HCT116 (cell line): ENCODE results near the gene ZBTB16. TPM values are rescaled to one million over a fixed set of nuclear protein-coding genes. Genes with fewer than 3 reads are reported as not detected.

Experiments
- ATAC-seq: fragments of 200-7000 bp; cut with Tn5 transposase; 2 replicates; pipeline ENCODE4 v1.9.1; 2020; ENCODE audit warnings: mild to moderate bottlenecking, moderate library complexity
- BruUV-seq: library from RNA; stranded (reverse); fragments of 400-500 nt; replicated peaks from 2 replicates; lab custom pipeline; 2021; lab: Mats Ljungman, UMichigan
- CTCF ChIA-PET: fragments of 300-600 bp; sonication (Branson Sonifier 250); formaldehyde crosslinking; loops from one replicate; lab custom pipeline; 2021; ENCODE audit warnings: antibody characterized with exemption; lab: Charles Lee
- POLR2A ChIA-PET: fragments of 300-600, 350-600 bp; sonication (Branson Sonifier 250); formaldehyde crosslinking; loops from one replicate; lab custom pipeline; 2021; ENCODE audit warnings: antibody characterized with exemption; lab: Charles Lee
- RAD21 ChIA-PET, 2 experiments: fragments of 300-600 bp; sonication (Branson Sonifier 250); formaldehyde crosslinking; loops; one replicate each; lab custom pipeline; 2023; ENCODE audit warnings: low total read pairs in 2 of 2; ENCODE audit not compliant: uncharacterized antibody in 2 of 2, unreplicated experiment in 2 of 2, low non-redundant PET in 1 of 2; lab: Charles Lee
- DNase-seq: peaks from one replicate; pipeline ENCODE4 v3.0.0-alpha.2; 2010; ENCODE audit warnings: low read depth, low spot score
- H2AFZ ChIP-seq: fragments of 200-600 bp; shearing (Covaris generic), sonication (generic); 2 replicates; pipeline ENCODE4 v1.6.1; 2017; ENCODE audit warnings: low read depth, mixed run types, mixed read lengths, antibody characterized with exemption, low read length; ENCODE audit not compliant: poor library complexity, severe bottlenecking
- H3K27ac ChIP-seq: 2 replicates; pipeline ENCODE4 v1.5.1; 2012; ENCODE audit warnings: low read depth, low read length
- H3K27me3 ChIP-seq: fragments of 200-600 bp; sonication (generic); 2 replicates; pipeline ENCODE4 v1.6.1; 2016; ENCODE audit warnings: mixed run types, low read length, mixed read lengths; ENCODE audit not compliant: insufficient read depth
- H3K36me3 ChIP-seq, 2 experiments: fragments of 200-500 bp in 1 of 2; fragments of 200-600 bp in 1 of 2; sonication (Bioruptor generic) in 1 of 2; sonication (generic) in 1 of 2; 2 replicates each; pipeline versions ENCODE4 v1.5.1 to v1.6.1; 2014 to 2016; ENCODE audit warnings: low read length in 2 of 2, inconsistent platforms in 1 of 2, mixed read lengths in 1 of 2, mixed run types in 1 of 2; ENCODE audit not compliant: insufficient read depth in 2 of 2, control insufficient read depth in 1 of 2
- H3K4me1 ChIP-seq, 2 experiments: fragments of 200-600 bp in 1 of 2; sonication (generic) in 1 of 2; 2 replicates each; pipeline versions ENCODE4 v1.5.1 to v1.6.1; 2012 to 2017; ENCODE audit warnings: low read length in 2 of 2, inconsistent platforms in 1 of 2, mild to moderate bottlenecking in 1 of 2, mixed read lengths in 1 of 2, mixed run types in 1 of 2, moderate library complexity in 1 of 2; ENCODE audit not compliant: insufficient read depth in 2 of 2, control insufficient read depth in 1 of 2
- H3K4me2 ChIP-seq: fragments of 200-600 bp; sonication (generic); 2 replicates; pipeline ENCODE4 v1.6.1; 2017; ENCODE audit warnings: mixed run types, low read length, mixed read lengths
- H3K4me3 ChIP-seq, 2 experiments: fragments of 200-600 bp in 1 of 2; sonication (generic) in 1 of 2; replicated peaks in 1 of 2; 2 replicates each; pipeline ENCODE4 v1.5.1; 2011 to 2016; ENCODE audit warnings: low read length in 2 of 2, control low read depth in 1 of 2, low read depth in 1 of 2, mild to moderate bottlenecking in 1 of 2, mixed read lengths in 1 of 2, mixed run types in 1 of 2
- H3K79me2 ChIP-seq: fragments of 200-600 bp; sonication (generic); 2 replicates; pipeline ENCODE4 v1.6.1; 2017; ENCODE audit warnings: mild to moderate bottlenecking, mixed run types, low read length, moderate library complexity, mixed read lengths; ENCODE audit not compliant: insufficient read depth
- H3K9ac ChIP-seq: fragments of 200-600 bp; sonication (generic); 2 replicates; pipeline ENCODE4 v1.6.1; 2016; ENCODE audit warnings: low read length, mixed read lengths
- H3K9me2 ChIP-seq: fragments of 200-600 bp; sonication (generic), shearing (Covaris generic); 2 replicates; pipeline ENCODE4 v1.6.1; 2017; ENCODE audit warnings: mixed run types, mild to moderate bottlenecking, moderate library complexity; ENCODE audit not compliant: insufficient read depth
- H3K9me3 ChIP-seq, 2 experiments: fragments of 200-500 bp in 1 of 2; fragments of 200-600 bp in 1 of 2; sonication (Bioruptor generic) in 1 of 2; sonication (generic) in 1 of 2; 2 replicates each; pipeline ENCODE4 v1.6.1; 2014 to 2017; ENCODE audit warnings: low read length in 2 of 2, mixed read lengths in 2 of 2, inconsistent platforms in 1 of 2, low read depth in 1 of 2, mild to moderate bottlenecking in 1 of 2, mixed run types in 1 of 2, moderate library complexity in 1 of 2; ENCODE audit not compliant: control insufficient read depth in 1 of 2, insufficient read depth in 1 of 2
- H4K20me1 ChIP-seq: fragments of 200-600 bp; sonication (generic), shearing (Covaris generic); 2 replicates; pipeline ENCODE4 v1.6.1; 2017; ENCODE audit warnings: mixed run types, mild to moderate bottlenecking, moderate library complexity; ENCODE audit not compliant: insufficient read depth
- CBX3 ChIP-seq: IDR thresholded peaks from 2 replicates; pipeline ENCODE4 v1.6.1; 2012; ENCODE audit warnings: low read depth
- CEBPB ChIP-seq: IDR thresholded peaks from 2 replicates; pipeline ENCODE4 v1.6.1; 2012; ENCODE audit warnings: low read depth
- CTCF ChIP-seq, 3 experiments: fragments of 200-600 bp in 1 of 3; sonication (generic) in 1 of 3; IDR thresholded peaks in 2 of 3; conservative IDR thresholded peaks in 1 of 3; 2 replicates each; pipeline ENCODE4 v1.5.1; 2012 to 2017; ENCODE audit warnings: low read depth in 2 of 3, low read length in 2 of 3, antibody characterized with exemption in 1 of 3, borderline replicate concordance in 1 of 3, control low read depth in 1 of 3, mild to moderate bottlenecking in 1 of 3, mixed read lengths in 1 of 3, mixed run types in 1 of 3, moderate library complexity in 1 of 3; ENCODE audit not compliant: insufficient read depth in 1 of 3
- EGR1 ChIP-seq: IDR thresholded peaks from 2 replicates; pipeline ENCODE4 v1.6.1; 2012; ENCODE audit warnings: low read depth
- ELF1 ChIP-seq: IDR thresholded peaks from 2 replicates; pipeline ENCODE4 v1.6.1; 2012; ENCODE audit warnings: low read depth, borderline replicate concordance
- EZH2 ChIP-seq: fragments of 200-600 bp; sonication (generic); IDR thresholded peaks from 2 replicates; pipeline ENCODE4 v1.6.1; 2017; ENCODE audit warnings: antibody characterized with exemption, mixed run types
- EZH2phosphoT487 ChIP-seq: fragments of 200-600 bp; IDR thresholded peaks from 2 replicates; pipeline ENCODE4 v1.6.1; 2018; ENCODE audit warnings: antibody characterized with exemption, borderline replicate concordance
- JUND ChIP-seq: IDR thresholded peaks from 2 replicates; pipeline ENCODE4 v1.6.1; 2012
- MAX ChIP-seq: IDR thresholded peaks from 2 replicates; pipeline ENCODE4 v1.6.1; 2012
- POLR2A ChIP-seq: IDR thresholded peaks from 2 replicates; pipeline ENCODE4 v1.7.0; 2011; ENCODE audit warnings: borderline replicate concordance; ENCODE audit not compliant: insufficient read depth, insufficient read length; ENCODE audit errors: extremely low read depth
- POLR2AphosphoS5 ChIP-seq: IDR thresholded peaks from 2 replicates; pipeline ENCODE4 v1.6.1; 2011; ENCODE audit warnings: mild to moderate bottlenecking, low read depth, low read length, moderate library complexity
- RAD21 ChIP-seq: IDR thresholded peaks from 2 replicates; pipeline ENCODE4 v1.6.1; 2012; ENCODE audit warnings: low read depth, mild to moderate bottlenecking
- SIN3A ChIP-seq: IDR thresholded peaks from 2 replicates; pipeline ENCODE4 v1.6.1; 2012; ENCODE audit warnings: low read depth
- SP1 ChIP-seq: IDR thresholded peaks from 2 replicates; pipeline ENCODE4 v1.6.1; 2012; ENCODE audit warnings: low read depth
- SRF ChIP-seq: IDR thresholded peaks from 2 replicates; pipeline ENCODE4 v1.6.1; 2012; ENCODE audit warnings: low read depth
- TCF7L2 ChIP-seq: IDR thresholded peaks from 2 replicates; pipeline ENCODE4 v1.7.0; 2011; ENCODE audit warnings: borderline replicate concordance, inconsistent platforms; ENCODE audit not compliant: insufficient read depth, insufficient read length; ENCODE audit errors: extremely low read depth
- YY1 ChIP-seq: IDR thresholded peaks from 2 replicates; pipeline ENCODE4 v1.6.1; 2011; ENCODE audit warnings: low read length, low read depth, moderate library complexity, mild to moderate bottlenecking; ENCODE audit not compliant: insufficient replicate concordance; ENCODE audit errors: extremely low read depth
- ZFX ChIP-seq: fragments of 450-650 bp; IDR thresholded peaks from 2 replicates; pipeline ENCODE4 v1.6.1; 2017
- ZNF274 ChIP-seq: fragments of 200-500 bp; sonication (Bioruptor generic); IDR thresholded peaks from 2 replicates; pipeline ENCODE4 v1.6.1; 2014; ENCODE audit warnings: mild to moderate bottlenecking, low read depth, low read length, inconsistent platforms
- intact Hi-C: fragments of 100-400 bp; cut with micrococcal nuclease; formaldehyde crosslinking; loops from 2 replicates; pipeline ENCODE4 v1.10.0; 2022
- total RNA-seq: library from RNA; stranded (reverse); gene quantifications from one replicate; pipeline ENCODE4 v1.2.1, GENCODE V29; 2021; ENCODE audit not compliant: unreplicated experiment

ZBTB16 gene
- total RNA-seq, 1 experiment from 2014 or later = 0.30 TPM

GRCh38 chr11:114106047-114106446, 46.5 kb downstream of the ZBTB16 start:
- no peaks in the 10 kb centered on the region for H3K79me2 ChIP-seq
- BruUV-seq = no TSS peak
- ATAC-seq (no peak), DNase-seq (no peak)
- no peaks in the 10 kb centered on the region for H3K36me3 ChIP-seq
- no peak overlapping the region for H3K4me2 ChIP-seq
- no peaks in the 10 kb centered on the region for H3K4me1 ChIP-seq
- ChIA-PET RAD21 (no interaction called here), CTCF (no interaction called here), POLR2A (no interaction called here)
- intact Hi-C loops = no loop called here
- no peaks in the 10 kb centered on the region for H4K20me1 ChIP-seq
- no peaks in the 10 kb centered on the region for H3K9me2 ChIP-seq
- TF ChIP-seq EZH2 (no peak), JUND (no peak), CTCF (IDR thresholded peaks at IDR 0.05 in 2 of 3, conservative IDR thresholded peaks at IDR 0.05 in 1 of 3; ENCODE audit: borderline replicate concordance in 1 of 3, insufficient read depth in 1 of 3, low read depth in 2 of 3, low read length in 2 of 3) (no peak), MAX (no peak), ZFX (no peak), ZNF274 (no peak), POLR2A (no peak), ELF1 (no peak), RAD21 (no peak), SRF (no peak), POLR2AphosphoS5 (no peak), SIN3A (no peak), SP1 (no peak), CEBPB (no peak), YY1 (no peak), EGR1 (no peak), TCF7L2 (no peak), EZH2phosphoT487 (no peak), CBX3 (no peak)
- no peak overlapping the region for H3K4me3 ChIP-seq
- H3K9ac ChIP-seq = no peak overlapping the region
- no peak overlapping the region for H2AFZ ChIP-seq
- H3K27me3 ChIP-seq = peaks cover 63% of the 10 kb centered on the region
- H3K9me3 ChIP-seq = no peaks in the 10 kb centered on the region
- no peak overlapping the region for H3K27ac ChIP-seq
